Neural progenitor cell (in vitro differentiated cells): ENCODE measurements around the gene USP33. TPM values are rescaled to one million over a fixed set of nuclear protein-coding genes. Genes with fewer than 3 reads are reported as not detected.

Experiments used
- DNase-seq: peaks from one replicate; pipeline ENCODE4 v3.0.0-alpha.2; 2016; ENCODE audit warnings: low spot score
- H2AFZ ChIP-seq: fragments of 200-600 bp; sonication (generic); replicated peaks from 2 replicates; pipeline ENCODE4 v1.6.1; 2016; ENCODE audit warnings: antibody characterized with exemption
- H3F3A ChIP-seq: fragments of 200-600 bp; sonication (generic); 2 replicates; pipeline ENCODE4 v1.6.1; 2016; ENCODE audit warnings: antibody characterized with exemption, low read depth
- H3K27ac ChIP-seq: fragments of 200-600 bp; sonication (generic); 2 replicates; pipeline ENCODE4 v1.5.1; 2016; ENCODE audit warnings: mild to moderate bottlenecking
- H3K27me3 ChIP-seq: fragments of 200-600 bp; sonication (generic); 2 replicates; pipeline ENCODE4 v1.6.1; 2016; ENCODE audit warnings: mild to moderate bottlenecking, moderate library complexity
- H3K36me3 ChIP-seq: fragments of 200-600 bp; sonication (generic); 2 replicates; pipeline ENCODE4 v1.5.1; 2016
- H3K4me1 ChIP-seq: fragments of 200-600 bp; sonication (generic); 2 replicates; pipeline ENCODE4 v1.6.1; 2016; ENCODE audit warnings: mixed run types
- H3K4me2 ChIP-seq: fragments of 200-600 bp; sonication (generic); 2 replicates; pipeline ENCODE4 v1.6.1; 2016
- H3K4me3 ChIP-seq: fragments of 200-600 bp; sonication (generic); 2 replicates; pipeline ENCODE4 v1.5.1; 2016
- H3K79me2 ChIP-seq: fragments of 200-600 bp; sonication (generic); 2 replicates; pipeline ENCODE4 v1.6.1; 2016; ENCODE audit warnings: low read depth
- H3K9ac ChIP-seq: fragments of 200-600 bp; sonication (generic); 2 replicates; pipeline ENCODE4 v1.6.1; 2016
- H3K9me3 ChIP-seq: fragments of 200-600 bp; sonication (generic); 2 replicates; pipeline ENCODE4 v1.5.1; 2016; ENCODE audit warnings: low read depth
- H4K20me1 ChIP-seq: fragments of 200-600 bp; sonication (generic); 2 replicates; pipeline ENCODE4 v1.6.1; 2016; ENCODE audit warnings: low read depth
- H3K27ac Mint-ChIP-seq: 3 replicates; pipeline ENCODE4 v1.8.0; 2021; ENCODE audit warnings: mixed read lengths
- H3K27me3 Mint-ChIP-seq: 2 replicates; pipeline ENCODE4 v1.8.0; 2022; ENCODE audit warnings: low read depth, mild to moderate bottlenecking, inconsistent platforms, moderate library complexity, mixed read lengths; ENCODE audit not compliant: insufficient read depth
- H3K36me3 Mint-ChIP-seq: 3 replicates; pipeline ENCODE4 v1.8.0; 2021; ENCODE audit warnings: mixed read lengths
- H3K4me1 Mint-ChIP-seq: 3 replicates; pipeline ENCODE4 v1.8.0; 2021; ENCODE audit warnings: mixed read lengths
- H3K4me3 Mint-ChIP-seq: 3 replicates; pipeline ENCODE4 v1.8.0; 2021; ENCODE audit warnings: mild to moderate bottlenecking, moderate library complexity, mixed read lengths
- H3K9me3 Mint-ChIP-seq: 3 replicates; pipeline ENCODE4 v1.8.0; 2020; ENCODE audit warnings: mixed read lengths
- CTCF ChIP-seq: fragments of 200-600 bp; sonication (generic); IDR thresholded peaks from 2 replicates; pipeline ENCODE4 v1.5.1; 2017; ENCODE audit warnings: antibody characterized with exemption, mild to moderate bottlenecking
- EZH2 ChIP-seq: fragments of 200-600 bp; sonication (generic); IDR thresholded peaks from 2 replicates; pipeline ENCODE4 v1.6.1; 2017; ENCODE audit warnings: antibody characterized with exemption, mild to moderate bottlenecking, moderate library complexity
- EZH2phosphoT487 ChIP-seq: fragments of 200-600 bp; sonication (generic); IDR thresholded peaks from 2 replicates; pipeline ENCODE4 v1.6.1; 2017; ENCODE audit warnings: antibody characterized with exemption
- total RNA-seq: library from RNA; depleted of rRNA; stranded (reverse); fragments of >200 nt; gene quantifications from 2 replicates; pipeline ENCODE4 v1.2.3, GENCODE V29; 2015; ENCODE audit warnings: low replicate concordance

Gene USP33
- total RNA-seq, 1 donor from 2014 or later, result 132 TPM

GRCh38 chr1:77686796-77687518 lies 72.7 kb downstream of the USP33 start:
- Mint-ChIP-seq H3K4me1 (peaks cover 21% of the 10 kb centered on the region), H3K4me3 (no peak overlapping the region), H3K27me3 (peaks cover 7% of the 10 kb centered on the region), H3K9me3 (no peaks in the 10 kb centered on the region), H3K36me3 (peaks cover 9% of the 10 kb centered on the region), H3K27ac (no peak overlapping the region)
- peak overlapping the region; percentile 36 for H3K4me3 ChIP-seq
- H2AFZ ChIP-seq, result peak overlapping the region; percentile 78
- no peaks in the 10 kb centered on the region for H3K27me3 ChIP-seq
- TF ChIP-seq EZH2phosphoT487, result no peak
- no peak for TF ChIP-seq CTCF
- no peak for TF ChIP-seq EZH2
- peaks cover 8% of the 10 kb centered on the region for H3K4me1 ChIP-seq
- H3K4me2 ChIP-seq, result peak overlapping the region; percentile 51
- H3K79me2 ChIP-seq, result peaks cover 21% of the 10 kb centered on the region
- no peak overlapping the region for H3K9ac ChIP-seq
- H3F3A ChIP-seq, result peaks cover 31% of the 10 kb centered on the region
- H3K36me3 ChIP-seq, result no peaks in the 10 kb centered on the region
- peaks cover 3% of the 10 kb centered on the region for H4K20me1 ChIP-seq
- no peaks in the 10 kb centered on the region for H3K9me3 ChIP-seq
- no peak overlapping the region for H3K27ac ChIP-seq
- DNase-seq, result peak; percentile 37

- peak overlapping the region; percentile 72 for H3K4me3 ChIP-seq
Measured at GRCh38 chr1:77683160-77684148, 76.2 kb downstream of the USP33 start.

More at GRCh38 chr1:77683160-77684148, 76.2 kb downstream of the USP33 start:
- H3K4me1 ChIP-seq, result peaks cover 21% of the 10 kb centered on the region
- Mint-ChIP-seq H3K36me3 (peaks cover 3% of the 10 kb centered on the region), H3K27ac (peak overlapping the region; percentile 100), H3K9me3 (no peaks in the 10 kb centered on the region), H3K4me3 (peak overlapping the region; percentile 93), H3K27me3 (peaks cover 7% of the 10 kb centered on the region), H3K4me1 (peaks cover 31% of the 10 kb centered on the region)
- no peaks in the 10 kb centered on the region for H3K9me3 ChIP-seq
- TF ChIP-seq CTCF (peak; percentile 75), EZH2phosphoT487 (no peak)
- peak overlapping the region; percentile 97 for H3K27ac ChIP-seq
- DNase-seq, result peak; percentile 97
- H3K27me3 ChIP-seq, result no peaks in the 10 kb centered on the region
- H4K20me1 ChIP-seq, result peaks cover 34% of the 10 kb centered on the region
- peak overlapping the region; percentile 90 for H2AFZ ChIP-seq
- H3K79me2 ChIP-seq, result peaks cover 56% of the 10 kb centered on the region
- H3F3A ChIP-seq, result peaks cover 25% of the 10 kb centered on the region
- peak overlapping the region; percentile 78 for H3K4me2 ChIP-seq
- H3K9ac ChIP-seq, result peak overlapping the region; percentile 72
- H3K36me3 ChIP-seq, result no peaks in the 10 kb centered on the region
